ENCODE measurements around the gene TTC27. TPM values are rescaled to one million over a fixed set of nuclear protein-coding genes. Genes with fewer than 3 reads are reported as not detected.
"Not testable (repeated sequence)": the region's sequence is repeated elsewhere in the genome, so short reads cannot be mapped to it uniquely, and the experiment has no call there.

The TTC27 gene
- total and polyA plus RNA-seq, 5 donors: 5.0 to 10.3 (median 7.2) TPM

DNA sequence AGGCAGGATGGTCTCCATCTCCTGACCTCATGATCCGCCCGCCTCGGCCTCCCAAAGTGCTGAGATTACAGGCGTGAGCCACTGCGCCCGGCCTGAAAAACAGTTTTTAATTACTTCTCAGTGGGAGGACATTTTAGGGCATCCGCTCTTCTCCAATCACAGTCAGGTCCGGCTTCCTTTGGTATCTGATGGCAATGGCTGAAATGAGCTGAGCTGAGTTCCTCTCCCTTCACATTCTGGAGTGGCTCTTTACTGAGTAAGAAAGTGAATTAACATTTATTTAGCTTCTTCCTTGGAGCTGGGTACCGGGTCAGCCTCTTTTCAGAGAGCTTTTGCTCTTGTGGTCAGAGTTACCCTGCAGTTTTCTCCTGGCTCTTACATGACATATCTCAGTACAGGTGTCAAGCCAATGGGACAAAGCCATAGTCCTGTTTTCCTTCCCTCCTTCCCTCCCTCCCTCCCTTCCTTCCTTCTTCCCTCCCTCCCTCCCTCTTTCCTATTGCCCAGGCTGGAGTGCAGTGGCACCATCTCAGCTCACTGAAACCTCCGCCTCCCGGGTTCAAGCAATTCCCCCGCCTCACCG is 1.1 kb upstream of the TTC27 start:
- no peak overlapping the region for H3K27ac ChIP-seq (ENCODE audit: low read length)
- H3K27me3 ChIP-seq (ENCODE audit: control insufficient read depth, insufficient read depth): no peaks in the 10 kb centered on the region
- DNase-seq (no peak), ATAC-seq (no peak)
- WGBS: 66% methylated on average over 13 of the region's 13 CpGs
- intact Hi-C loops (cut with DNase I): no loop called here
- no peak overlapping the region for H3K4me3 ChIP-seq (ENCODE audit: low read length)
- H3K9me3 ChIP-seq (ENCODE audit: control insufficient read depth, low read length): no peaks in the 10 kb centered on the region
- no peaks in the 10 kb centered on the region for H3K4me1 ChIP-seq (ENCODE audit: control insufficient read depth, insufficient read depth, low read length)

GRCh38 chr2:32627441-32627813 is 423 bp upstream of the TTC27 start:
- peak overlapping the region; percentile 94 for H3K4me3 ChIP-seq (ENCODE audit: low read length)
- peak overlapping the region; percentile 79 for H3K27ac ChIP-seq (ENCODE audit: low read length)
- no peaks in the 10 kb centered on the region for H3K9me3 ChIP-seq (ENCODE audit: control insufficient read depth, low read length)
- ATAC-seq: peak; percentile 69 to 72
- peak; percentile 39 to 75 (median 69) for DNase-seq
- 1% methylated on average over 16 of the region's 16 CpGs for WGBS
- H3K4me1 ChIP-seq (ENCODE audit: control insufficient read depth, insufficient read depth, low read length): no peaks in the 10 kb centered on the region
- no peaks in the 10 kb centered on the region for H3K27me3 ChIP-seq (ENCODE audit: control insufficient read depth, insufficient read depth)
- intact Hi-C loops (cut with DNase I): no loop called here

GRCh38 chr2:32632089-32632488 is 4.2 kb downstream of the TTC27 start:
- intact Hi-C loops (cut with DNase I): no loop called here
- Histone ChIP-seq H3K4me1 (ENCODE audit: control insufficient read depth, insufficient read depth, low read length) (no peaks in the 10 kb centered on the region), H3K27me3 (ENCODE audit: control insufficient read depth, insufficient read depth) (no peaks in the 10 kb centered on the region), H3K4me3 (ENCODE audit: low read length) (no peak overlapping the region), H3K27ac (ENCODE audit: low read length) (no peak overlapping the region), H3K9me3 (ENCODE audit: control insufficient read depth, low read length) (no peaks in the 10 kb centered on the region)
- DNase-seq: no peak
- 87% methylated on average over 5 of the region's 5 CpGs for WGBS
- no peak for ATAC-seq

GRCh38 chr2:32633040-32633439 is 5.2 kb downstream of the TTC27 start:
- H3K27ac ChIP-seq (ENCODE audit: low read length): no peak overlapping the region
- intact Hi-C loops (cut with DNase I): no loop called here
- ATAC-seq (no peak), DNase-seq (no peak)
- no peaks in the 10 kb centered on the region for H3K4me1 ChIP-seq (ENCODE audit: control insufficient read depth, insufficient read depth, low read length)
- H3K9me3 ChIP-seq (ENCODE audit: control insufficient read depth, low read length): no peaks in the 10 kb centered on the region
- H3K27me3 ChIP-seq (ENCODE audit: control insufficient read depth, insufficient read depth): no peaks in the 10 kb centered on the region
- no peak overlapping the region for H3K4me3 ChIP-seq (ENCODE audit: low read length)
- 86% methylated on average over 3 of the region's 3 CpGs for WGBS

DNA sequence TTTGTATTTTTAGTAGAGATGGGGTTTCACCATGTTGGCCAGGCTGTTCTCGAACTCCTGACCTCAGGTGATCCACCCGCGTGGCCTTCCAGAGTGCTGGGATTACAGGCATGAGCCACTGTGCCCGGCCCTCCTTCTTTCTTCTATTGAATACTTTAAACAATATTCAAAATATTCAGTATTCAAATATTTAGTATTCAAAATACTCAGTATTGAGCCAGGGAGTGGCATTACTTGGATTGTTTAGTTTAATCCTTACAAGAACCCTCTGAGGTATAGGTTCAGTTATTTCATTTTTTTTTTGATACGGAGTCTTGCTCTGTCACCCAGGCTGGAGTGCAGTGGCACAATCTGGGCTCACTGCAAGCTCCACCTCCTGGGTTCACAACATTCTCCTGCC is 10.7 kb downstream of the TTC27 start:
- H3K27me3 ChIP-seq (ENCODE audit: control insufficient read depth, insufficient read depth); H3K4me1 ChIP-seq (ENCODE audit: control insufficient read depth, insufficient read depth, low read length); DNase-seq; intact Hi-C loops (cut with DNase I); ATAC-seq; H3K4me3 ChIP-seq (ENCODE audit: low read length); H3K9me3 ChIP-seq (ENCODE audit: control insufficient read depth, low read length); H3K27ac ChIP-seq (ENCODE audit: low read length): not testable (repeated sequence)
- WGBS: 98% methylated on average over 5 of the region's 5 CpGs

DNA sequence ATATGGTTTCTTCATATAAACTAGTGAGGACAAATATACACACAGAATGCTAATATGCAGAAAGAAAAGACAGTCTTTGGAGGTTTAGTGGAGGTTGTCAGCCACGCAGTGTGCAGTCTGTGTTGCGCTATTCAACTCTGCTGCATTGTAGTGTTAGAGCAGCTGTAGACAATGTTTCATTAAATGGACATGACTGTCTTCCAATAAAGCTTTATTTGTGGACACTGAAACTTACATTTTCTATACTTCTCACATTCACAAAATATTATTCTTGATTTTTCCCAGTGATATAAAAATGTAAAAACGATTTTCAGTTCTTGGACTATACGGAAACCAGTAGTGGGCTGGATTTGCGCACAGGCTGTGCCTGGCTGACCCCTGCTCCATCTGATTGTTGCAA is 13.3 kb downstream of the TTC27 start:
- Histone ChIP-seq H3K27me3 (ENCODE audit: control insufficient read depth, insufficient read depth) (no peaks in the 10 kb centered on the region), H3K4me3 (ENCODE audit: low read length) (no peak overlapping the region), H3K4me1 (ENCODE audit: control insufficient read depth, insufficient read depth, low read length) (no peaks in the 10 kb centered on the region), H3K27ac (ENCODE audit: low read length) (no peak overlapping the region), H3K9me3 (ENCODE audit: control insufficient read depth, low read length) (no peaks in the 10 kb centered on the region)
- ATAC-seq (no peak), DNase-seq (no peak)
- intact Hi-C loops (cut with DNase I): no loop called here
- WGBS: 97% methylated on average over 5 of the region's 5 CpGs

DNA sequence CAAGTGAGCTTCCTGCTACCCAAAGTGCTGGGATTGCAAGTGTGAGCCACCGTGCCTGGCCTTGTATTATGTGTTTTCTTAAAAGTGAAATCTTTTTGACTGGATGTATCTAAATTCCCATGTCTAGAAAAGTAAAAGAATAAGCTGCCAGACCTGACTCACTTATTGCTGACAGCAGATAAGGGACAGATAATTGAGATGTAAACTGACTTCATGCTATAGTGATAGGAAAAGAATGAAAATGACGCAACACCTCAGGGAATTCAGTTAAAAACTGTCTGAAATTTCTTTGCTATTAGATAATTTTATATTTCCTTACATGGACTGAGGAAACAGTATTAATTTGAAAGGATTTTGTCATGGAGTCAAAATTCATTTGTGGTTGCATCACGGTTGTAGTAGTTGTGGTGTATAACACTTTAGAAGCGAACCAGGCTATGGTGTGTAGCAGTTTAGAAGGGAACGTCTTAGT is 19.4 kb downstream of the TTC27 start:
- H3K27me3 ChIP-seq (ENCODE audit: control insufficient read depth, insufficient read depth): no peaks in the 10 kb centered on the region
- H3K9me3 ChIP-seq (ENCODE audit: control insufficient read depth, low read length): no peaks in the 10 kb centered on the region
- peak; percentile 57 to 77 for ATAC-seq
- H3K4me3 ChIP-seq (ENCODE audit: low read length): no peak overlapping the region
- 65% methylated on average over 5 of the region's 5 CpGs for WGBS
- peak overlapping the region; percentile 37 for H3K27ac ChIP-seq (ENCODE audit: low read length)
- no peak for DNase-seq
- intact Hi-C loops (cut with DNase I): no loop called here
- no peaks in the 10 kb centered on the region for H3K4me1 ChIP-seq (ENCODE audit: control insufficient read depth, insufficient read depth, low read length)

GRCh38 chr2:32652555-32653209 is 24.8 kb downstream of the TTC27 start:
- Histone ChIP-seq H3K27ac (ENCODE audit: low read length) (no peak overlapping the region), H3K4me1 (ENCODE audit: control insufficient read depth, insufficient read depth, low read length) (peaks cover 3% of the 10 kb centered on the region), H3K9me3 (ENCODE audit: control insufficient read depth, low read length) (no peaks in the 10 kb centered on the region), H3K27me3 (ENCODE audit: control insufficient read depth, insufficient read depth) (no peaks in the 10 kb centered on the region), H3K4me3 (ENCODE audit: low read length) (no peak overlapping the region)
- no peak for DNase-seq
- WGBS: 62% methylated on average over 7 of the region's 7 CpGs
- intact Hi-C loops (cut with DNase I): no loop called here
- ATAC-seq: no peak

DNA sequence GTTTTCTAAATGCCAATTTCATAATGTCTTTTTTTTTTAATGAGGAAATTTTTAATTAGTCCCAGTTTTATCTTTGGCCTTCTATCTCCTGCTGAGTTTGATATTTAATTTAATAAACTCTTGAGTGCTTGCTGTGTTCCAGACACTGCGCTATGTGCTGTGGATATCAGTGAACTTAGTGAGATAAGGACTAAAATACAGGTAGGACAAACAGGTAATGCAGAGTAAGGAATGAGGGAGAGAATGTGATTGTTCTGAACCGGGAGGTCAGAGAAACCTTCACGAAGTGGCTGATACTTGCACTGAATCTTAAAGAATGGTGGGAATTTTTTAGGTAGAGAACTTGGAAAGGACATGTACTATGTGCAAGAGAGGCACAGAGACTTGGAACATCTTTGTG is 28.2 kb downstream of the TTC27 start:
- Histone ChIP-seq H3K27ac (ENCODE audit: low read length) (no peak overlapping the region), H3K4me1 (ENCODE audit: control insufficient read depth, insufficient read depth, low read length) (peaks cover 3% of the 10 kb centered on the region), H3K4me3 (ENCODE audit: low read length) (no peak overlapping the region), H3K27me3 (ENCODE audit: control insufficient read depth, insufficient read depth) (no peaks in the 10 kb centered on the region), H3K9me3 (ENCODE audit: control insufficient read depth, low read length) (no peaks in the 10 kb centered on the region)
- no peak for DNase-seq
- intact Hi-C loops (cut with DNase I): no loop called here
- no peak for ATAC-seq
- 93% methylated on average over 3 of the region's 3 CpGs for WGBS

DNA sequence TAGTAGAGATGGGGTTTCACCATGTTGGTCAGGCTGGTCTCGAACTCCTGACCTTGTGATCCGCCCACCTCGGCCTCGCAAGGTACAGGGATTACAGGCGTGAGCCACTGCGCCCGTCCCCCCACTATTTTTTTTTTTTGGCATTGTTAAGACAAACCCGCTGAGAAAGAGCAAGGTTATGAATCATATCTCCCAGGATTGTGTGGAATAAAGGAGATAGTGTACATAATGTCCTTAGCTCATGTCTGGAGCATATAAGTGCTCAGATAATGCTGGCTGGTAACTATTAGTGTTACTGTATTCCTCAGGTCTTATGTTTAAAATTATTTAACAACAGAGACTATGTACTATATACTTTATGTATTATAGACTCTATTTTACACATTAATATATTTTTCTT is 36.0 kb downstream of the TTC27 start:
- ATAC-seq: no peak
- Histone ChIP-seq H3K4me1 (ENCODE audit: control insufficient read depth, insufficient read depth, low read length) (no peaks in the 10 kb centered on the region), H3K9me3 (ENCODE audit: control insufficient read depth, low read length) (no peaks in the 10 kb centered on the region), H3K4me3 (ENCODE audit: low read length) (no peak overlapping the region), H3K27ac (ENCODE audit: low read length) (no peak overlapping the region), H3K27me3 (ENCODE audit: control insufficient read depth, insufficient read depth) (no peaks in the 10 kb centered on the region)
- intact Hi-C loops (cut with DNase I): no loop called here
- no peak for DNase-seq
- WGBS: 90% methylated on average over 8 of the region's 8 CpGs

DNA sequence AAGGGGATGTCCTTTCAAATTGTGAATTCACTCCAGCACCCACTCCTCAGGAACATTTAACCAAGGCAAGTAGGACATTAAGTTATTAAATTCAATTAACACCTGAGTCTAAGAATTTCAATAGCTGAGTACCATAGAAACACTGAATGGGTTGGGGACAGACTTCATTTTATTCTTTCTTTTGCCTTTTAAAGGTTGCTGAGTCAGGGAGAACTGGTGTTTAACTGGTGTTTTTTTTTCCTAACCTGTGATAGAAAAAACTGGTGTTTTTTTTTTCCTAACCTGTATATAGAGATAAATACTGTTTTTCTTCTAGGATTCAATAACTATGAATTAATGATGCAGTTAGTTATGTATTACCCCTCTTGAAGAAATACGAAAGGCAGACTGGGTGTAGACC is 38.9 kb downstream of the TTC27 start:
- Histone ChIP-seq H3K27me3 (ENCODE audit: control insufficient read depth, insufficient read depth) (no peaks in the 10 kb centered on the region), H3K9me3 (ENCODE audit: control insufficient read depth, low read length) (no peaks in the 10 kb centered on the region), H3K27ac (ENCODE audit: low read length) (no peak overlapping the region), H3K4me3 (ENCODE audit: low read length) (no peak overlapping the region), H3K4me1 (ENCODE audit: control insufficient read depth, insufficient read depth, low read length) (no peaks in the 10 kb centered on the region)
- WGBS: 99% methylated on average over 1 of the region's 1 CpG
- intact Hi-C loops (cut with DNase I): no loop called here
- DNase-seq (no peak), ATAC-seq (no peak)

GRCh38 chr2:32668254-32668653 is 40.4 kb downstream of the TTC27 start:
- DNase-seq: no peak
- no peak for ATAC-seq
- intact Hi-C loops (cut with DNase I): no loop called here
- Histone ChIP-seq H3K9me3 (ENCODE audit: control insufficient read depth, low read length) (no peaks in the 10 kb centered on the region), H3K27me3 (ENCODE audit: control insufficient read depth, insufficient read depth) (no peaks in the 10 kb centered on the region), H3K4me3 (ENCODE audit: low read length) (no peak overlapping the region), H3K27ac (ENCODE audit: low read length) (no peak overlapping the region), H3K4me1 (ENCODE audit: control insufficient read depth, insufficient read depth, low read length) (no peaks in the 10 kb centered on the region)
- 84% methylated on average over 1 of the region's 1 CpG for WGBS

Measured in right cardiac atrium (tissue), 5 donors.